HepG2 (cell line): ENCODE measurements around the gene GPS1. TPM values are rescaled to one million over a fixed set of nuclear protein-coding genes. Genes with fewer than 3 reads are reported as not detected.

ENCODE experiments used
- RBM39 ChIP-seq: fragments of 200-400 bp; formaldehyde crosslinking; IDR thresholded peaks from one replicate; pipeline ENCODE4 v1.6.1; 2018; ENCODE audit warnings: antibody characterized with exemption, mild to moderate bottlenecking, low read depth, low read length; ENCODE audit not compliant: poor library complexity, severe bottlenecking
- REL ChIP-seq: sonication (generic); formaldehyde crosslinking; conservative IDR thresholded peaks from 2 replicates; pipeline ENCODE4 v1.8.0; 2022; ENCODE audit warnings: mild to moderate bottlenecking, missing genetic modification reagents, moderate library complexity
- TBX2 ChIP-seq: sonication (generic); formaldehyde crosslinking; IDR thresholded peaks from 2 replicates; pipeline ENCODE4 v1.5.0; 2020; ENCODE audit warnings: missing genetic modification reagents, mild to moderate bottlenecking, borderline replicate concordance
- ZFP90 ChIP-seq: sonication (generic); formaldehyde crosslinking; IDR thresholded peaks from 2 replicates; pipeline ENCODE4 v1.8.0; 2022; ENCODE audit warnings: missing genetic modification reagents, mild to moderate bottlenecking, inconsistent platforms, borderline replicate concordance
- ZNF24 ChIP-seq: fragments of 450-650 bp; IDR thresholded peaks from 2 replicates; pipeline ENCODE4 v1.6.1; 2017; ENCODE audit warnings: antibody characterized with exemption, mild to moderate bottlenecking
- ZNF510 ChIP-seq: sonication (generic); formaldehyde crosslinking; IDR thresholded peaks from 2 replicates; pipeline ENCODE4 v1.4.0; 2020; ENCODE audit warnings: low read depth, mild to moderate bottlenecking, missing genetic modification reagents
- ZNF841 ChIP-seq: sonication (generic); formaldehyde crosslinking; IDR thresholded peaks from 2 replicates; pipeline ENCODE4 v1.8.1; 2023; ENCODE audit warnings: missing genetic modification reagents, borderline replicate concordance
- polyA plus RNA-seq, 8 experiments: library from polyadenylated mRNA; depleted of rRNA in 3 of 8; stranded (reverse) in 7 of 8; unstranded in 1 of 8; fragments of >200 nt; fragmentation: Illumina TruSeq in 4 of 8; extraction: Trizol in 4 of 8; gene quantifications; 2 replicates each; pipeline versions ENCODE4 v1.2.1 to v1.2.3, GENCODE V29; 2011 to 2016; ENCODE audit warnings: low read depth in 4 of 8, missing spikeins in 1 of 8, mixed read lengths in 1 of 8; ENCODE audit not compliant: insufficient read depth in 1 of 8
- total RNA-seq, 5 experiments: library from RNA; depleted of rRNA; stranded (reverse); fragments of >200 nt; fragmentation: Illumina TruSeq; extraction: Trizol; gene quantifications; 2 replicates each; pipeline ENCODE4 v1.2.3, GENCODE V29; 2016; ENCODE audit warnings: low read depth in 1 of 5
- TF ChIP-seq, protein P1 (sequence below): sonication (generic); formaldehyde crosslinking; IDR thresholded peaks from 2 replicates; pipeline ENCODE4 v1.5.1; 2020; ENCODE audit warnings: mild to moderate bottlenecking, missing genetic modification reagents
- TF ChIP-seq, protein P2 (sequence below): sonication (generic); formaldehyde crosslinking; IDR thresholded peaks from 2 replicates; pipeline ENCODE4 v1.8.1; 2023; ENCODE audit warnings: mild to moderate bottlenecking, inconsistent platforms, moderate library complexity, missing genetic modification reagents, borderline replicate concordance
- TF ChIP-seq, protein P3 (sequence below): IDR thresholded peaks from 2 replicates; pipeline ENCODE4 v1.6.1; 2012; ENCODE audit warnings: low read depth, low read length, improper control_type of control experiment
- TF ChIP-seq, protein P4 (sequence below): sonication (generic); formaldehyde crosslinking; IDR thresholded peaks from 2 replicates; pipeline ENCODE4 v1.4.0; 2020; ENCODE audit warnings: missing genetic modification reagents
- TF ChIP-seq, protein P5 (sequence below): IDR thresholded peaks from 2 replicates; pipeline ENCODE4 v1.6.1; 2012; ENCODE audit warnings: low read length, improper control_type of control experiment
- TF ChIP-seq, protein P6 (sequence below): sonication (generic); formaldehyde crosslinking; IDR thresholded peaks from 2 replicates; pipeline ENCODE4 v1.5.0; 2020; ENCODE audit warnings: missing genetic modification reagents

Gene GPS1
- total and polyA plus RNA-seq, 2 of the 13 experiments (the other 11 are each of a cell fraction or from before 2014, with no cell fraction given) = 124 to 128 TPM

DNA sequence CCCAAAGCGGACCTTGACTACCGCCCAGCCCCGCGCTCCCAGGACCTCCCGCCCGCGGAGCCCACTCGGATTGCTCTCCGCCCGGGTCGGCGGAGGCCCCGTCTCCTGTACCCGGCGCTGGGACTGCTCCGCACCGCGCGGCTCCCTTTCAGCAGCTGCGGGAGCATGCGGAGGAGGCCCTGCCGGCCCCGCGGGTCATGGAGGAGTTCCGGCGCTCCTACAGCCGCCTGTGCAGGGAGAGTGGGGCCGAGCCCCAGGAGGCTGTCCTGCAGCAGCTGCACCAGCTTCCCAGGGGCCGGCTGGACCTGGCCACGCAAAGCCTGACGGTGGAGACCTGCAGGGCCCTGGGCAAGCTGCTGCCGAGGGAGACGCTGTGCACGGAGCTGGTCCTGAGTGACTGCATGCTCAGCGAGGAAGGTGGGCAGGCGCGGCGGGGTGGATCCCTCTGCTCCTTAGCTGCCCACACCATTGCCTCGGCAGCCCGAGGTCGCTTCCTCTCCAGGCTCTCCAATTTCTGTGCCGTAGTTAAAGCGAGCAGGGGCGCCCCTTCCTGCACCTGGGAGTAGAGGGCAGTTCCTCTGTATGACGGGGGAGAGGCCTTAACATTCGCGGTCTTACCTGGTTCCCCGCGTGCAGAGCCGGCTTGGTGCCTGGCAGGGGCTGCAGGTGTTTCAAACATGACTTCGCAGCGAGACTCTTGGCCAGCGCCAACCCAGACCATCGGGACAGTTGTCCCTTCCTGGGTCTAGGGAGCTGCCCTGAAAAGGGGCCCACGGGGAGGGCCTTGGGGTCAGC, 28.1 kb upstream of the GPS1 start (continued):
- TF ChIP-seq, protein P1, sequence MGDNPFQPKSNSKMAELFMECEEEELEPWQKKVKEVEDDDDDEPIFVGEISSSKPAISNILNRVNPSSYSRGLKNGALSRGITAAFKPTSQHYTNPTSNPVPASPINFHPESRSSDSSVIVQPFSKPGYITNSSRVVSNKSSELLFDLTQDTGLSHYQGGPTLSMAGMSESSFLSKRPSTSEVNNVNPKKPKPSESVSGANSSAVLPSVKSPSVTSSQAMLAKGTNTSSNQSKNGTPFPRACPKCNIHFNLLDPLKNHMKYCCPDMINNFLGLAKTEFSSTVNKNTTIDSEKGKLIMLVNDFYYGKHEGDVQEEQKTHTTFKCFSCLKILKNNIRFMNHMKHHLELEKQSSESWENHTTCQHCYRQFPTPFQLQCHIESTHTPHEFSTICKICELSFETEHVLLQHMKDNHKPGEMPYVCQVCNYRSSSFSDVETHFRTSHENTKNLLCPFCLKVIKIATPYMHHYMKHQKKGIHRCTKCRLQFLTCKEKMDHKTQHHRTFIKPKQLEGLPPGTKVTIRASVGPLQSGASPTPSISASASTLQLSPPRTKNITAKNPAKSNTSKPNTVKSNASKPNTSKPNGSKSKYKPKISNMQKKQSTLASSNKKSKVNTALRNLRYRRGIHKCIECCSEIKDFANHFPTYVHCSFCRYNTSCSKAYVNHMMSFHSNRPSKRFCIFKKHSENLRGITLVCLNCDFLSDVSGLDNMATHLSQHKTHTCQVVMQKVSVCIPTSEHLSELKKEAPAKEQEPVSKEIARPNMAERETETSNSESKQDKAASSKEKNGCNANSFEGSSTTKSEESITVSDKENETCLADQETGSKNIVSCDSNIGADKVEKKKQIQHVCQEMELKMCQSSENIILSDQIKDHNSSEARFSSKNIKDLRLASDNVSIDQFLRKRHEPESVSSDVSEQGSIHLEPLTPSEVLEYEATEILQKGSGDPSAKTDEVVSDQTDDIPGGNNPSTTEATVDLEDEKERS (CRISPR knock-in tag) = no peak
- TF ChIP-seq, protein P2, sequence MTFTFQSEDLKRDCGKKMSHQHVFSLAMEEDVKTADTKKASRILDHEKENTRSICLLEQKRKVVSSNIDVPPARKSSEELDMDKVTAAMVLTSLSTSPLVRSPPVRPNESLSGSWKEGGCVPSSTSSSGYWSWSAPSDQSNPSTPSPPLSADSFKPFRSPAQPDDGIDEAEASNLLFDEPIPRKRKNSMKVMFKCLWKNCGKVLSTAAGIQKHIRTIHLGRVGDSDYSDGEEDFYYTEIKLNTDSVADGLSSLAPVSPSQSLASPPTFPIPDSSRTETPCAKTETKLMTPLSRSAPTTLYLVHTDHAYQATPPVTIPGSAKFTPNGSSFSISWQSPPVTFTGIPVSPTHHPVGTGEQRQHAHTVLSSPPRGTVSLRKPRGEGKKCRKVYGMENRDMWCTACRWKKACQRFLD = peak; percentile 68; the same call in 1 of the 2 replicates
- TF ChIP-seq, protein P3, sequence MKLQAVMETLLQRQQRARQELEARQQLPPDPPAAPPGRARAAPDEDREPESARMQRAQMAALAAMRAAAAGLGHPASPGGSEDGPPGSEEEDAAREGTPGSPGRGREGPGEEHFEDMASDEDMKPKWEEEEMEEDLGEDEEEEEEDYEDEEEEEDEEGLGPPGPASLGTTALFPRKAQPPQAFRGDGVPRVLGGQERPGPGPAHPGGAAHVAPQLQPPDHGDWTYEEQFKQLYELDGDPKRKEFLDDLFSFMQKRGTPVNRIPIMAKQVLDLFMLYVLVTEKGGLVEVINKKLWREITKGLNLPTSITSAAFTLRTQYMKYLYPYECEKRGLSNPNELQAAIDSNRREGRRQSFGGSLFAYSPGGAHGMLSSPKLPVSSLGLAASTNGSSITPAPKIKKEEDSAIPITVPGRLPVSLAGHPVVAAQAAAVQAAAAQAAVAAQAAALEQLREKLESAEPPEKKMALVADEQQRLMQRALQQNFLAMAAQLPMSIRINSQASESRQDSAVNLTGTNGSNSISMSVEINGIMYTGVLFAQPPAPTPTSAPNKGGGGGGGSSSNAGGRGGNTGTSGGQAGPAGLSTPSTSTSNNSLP = no peak
- TF ChIP-seq, protein P4, sequence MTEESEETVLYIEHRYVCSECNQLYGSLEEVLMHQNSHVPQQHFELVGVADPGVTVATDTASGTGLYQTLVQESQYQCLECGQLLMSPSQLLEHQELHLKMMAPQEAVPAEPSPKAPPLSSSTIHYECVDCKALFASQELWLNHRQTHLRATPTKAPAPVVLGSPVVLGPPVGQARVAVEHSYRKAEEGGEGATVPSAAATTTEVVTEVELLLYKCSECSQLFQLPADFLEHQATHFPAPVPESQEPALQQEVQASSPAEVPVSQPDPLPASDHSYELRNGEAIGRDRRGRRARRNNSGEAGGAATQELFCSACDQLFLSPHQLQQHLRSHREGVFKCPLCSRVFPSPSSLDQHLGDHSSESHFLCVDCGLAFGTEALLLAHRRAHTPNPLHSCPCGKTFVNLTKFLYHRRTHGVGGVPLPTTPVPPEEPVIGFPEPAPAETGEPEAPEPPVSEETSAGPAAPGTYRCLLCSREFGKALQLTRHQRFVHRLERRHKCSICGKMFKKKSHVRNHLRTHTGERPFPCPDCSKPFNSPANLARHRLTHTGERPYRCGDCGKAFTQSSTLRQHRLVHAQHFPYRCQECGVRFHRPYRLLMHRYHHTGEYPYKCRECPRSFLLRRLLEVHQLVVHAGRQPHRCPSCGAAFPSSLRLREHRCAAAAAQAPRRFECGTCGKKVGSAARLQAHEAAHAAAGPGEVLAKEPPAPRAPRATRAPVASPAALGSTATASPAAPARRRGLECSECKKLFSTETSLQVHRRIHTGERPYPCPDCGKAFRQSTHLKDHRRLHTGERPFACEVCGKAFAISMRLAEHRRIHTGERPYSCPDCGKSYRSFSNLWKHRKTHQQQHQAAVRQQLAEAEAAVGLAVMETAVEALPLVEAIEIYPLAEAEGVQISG = no peak; the same call in 1 of the 2 replicates
- TF ChIP-seq, protein P5, sequence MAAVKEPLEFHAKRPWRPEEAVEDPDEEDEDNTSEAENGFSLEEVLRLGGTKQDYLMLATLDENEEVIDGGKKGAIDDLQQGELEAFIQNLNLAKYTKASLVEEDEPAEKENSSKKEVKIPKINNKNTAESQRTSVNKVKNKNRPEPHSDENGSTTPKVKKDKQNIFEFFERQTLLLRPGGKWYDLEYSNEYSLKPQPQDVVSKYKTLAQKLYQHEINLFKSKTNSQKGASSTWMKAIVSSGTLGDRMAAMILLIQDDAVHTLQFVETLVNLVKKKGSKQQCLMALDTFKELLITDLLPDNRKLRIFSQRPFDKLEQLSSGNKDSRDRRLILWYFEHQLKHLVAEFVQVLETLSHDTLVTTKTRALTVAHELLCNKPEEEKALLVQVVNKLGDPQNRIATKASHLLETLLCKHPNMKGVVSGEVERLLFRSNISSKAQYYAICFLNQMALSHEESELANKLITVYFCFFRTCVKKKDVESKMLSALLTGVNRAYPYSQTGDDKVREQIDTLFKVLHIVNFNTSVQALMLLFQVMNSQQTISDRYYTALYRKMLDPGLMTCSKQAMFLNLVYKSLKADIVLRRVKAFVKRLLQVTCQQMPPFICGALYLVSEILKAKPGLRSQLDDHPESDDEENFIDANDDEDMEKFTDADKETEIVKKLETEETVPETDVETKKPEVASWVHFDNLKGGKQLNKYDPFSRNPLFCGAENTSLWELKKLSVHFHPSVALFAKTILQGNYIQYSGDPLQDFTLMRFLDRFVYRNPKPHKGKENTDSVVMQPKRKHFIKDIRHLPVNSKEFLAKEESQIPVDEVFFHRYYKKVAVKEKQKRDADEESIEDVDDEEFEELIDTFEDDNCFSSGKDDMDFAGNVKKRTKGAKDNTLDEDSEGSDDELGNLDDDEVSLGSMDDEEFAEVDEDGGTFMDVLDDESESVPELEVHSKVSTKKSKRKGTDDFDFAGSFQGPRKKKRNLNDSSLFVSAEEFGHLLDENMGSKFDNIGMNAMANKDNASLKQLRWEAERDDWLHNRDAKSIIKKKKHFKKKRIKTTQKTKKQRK = no peak
- peak; percentile 47; the same call in 1 of the 2 replicates for TF ChIP-seq TBX2
- TF ChIP-seq ZNF841 = no peak
- TF ChIP-seq ZNF24 = no peak
- TF ChIP-seq RBM39 = no peak
- peak; percentile 88; the same call in 1 of the 2 replicates for TF ChIP-seq REL (CRISPR knock-in tag)
- TF ChIP-seq, protein P6, sequence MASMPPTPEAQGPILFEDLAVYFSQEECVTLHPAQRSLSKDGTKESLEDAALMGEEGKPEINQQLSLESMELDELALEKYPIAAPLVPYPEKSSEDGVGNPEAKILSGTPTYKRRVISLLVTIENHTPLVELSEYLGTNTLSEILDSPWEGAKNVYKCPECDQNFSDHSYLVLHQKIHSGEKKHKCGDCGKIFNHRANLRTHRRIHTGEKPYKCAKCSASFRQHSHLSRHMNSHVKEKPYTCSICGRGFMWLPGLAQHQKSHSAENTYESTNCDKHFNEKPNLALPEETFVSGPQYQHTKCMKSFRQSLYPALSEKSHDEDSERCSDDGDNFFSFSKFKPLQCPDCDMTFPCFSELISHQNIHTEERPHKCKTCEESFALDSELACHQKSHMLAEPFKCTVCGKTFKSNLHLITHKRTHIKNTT (CRISPR knock-in tag) = no peak
- TF ChIP-seq ZFP90 (CRISPR knock-in tag) = peak; percentile 74; the same call in 1 of the 2 replicates
- TF ChIP-seq ZNF510 (CRISPR knock-in tag) = no peak
